GM13976 (cell line): ENCODE results near the gene U2AF2.

Experiments used
- DNase-seq: peaks from one replicate; pipeline ENCODE4 v3.0.0; 2012; ENCODE audit warnings: low spot score
- CTCF ChIP-seq: IDR thresholded peaks from 2 replicates; pipeline ENCODE4 v1.5.1; 2012; ENCODE audit warnings: borderline replicate concordance, mild to moderate bottlenecking; ENCODE audit not compliant: insufficient read depth; ENCODE audit errors: extremely low read depth, missing control alignments, control extremely low read depth
- in situ Hi-C: fragments of 300-500 bp; cut with MboI; formaldehyde crosslinking; loops from one replicate; pipeline ENCODE4 v1.12.0; 2022; ENCODE audit warnings: low sequenced_read_pairs, mixed read lengths, inconsistent platforms; ENCODE audit not compliant: unreplicated experiment

The U2AF2 gene

GRCh38 chr19:55611300-55611982 is 43.4 kb upstream of the U2AF2 start:
- TF ChIP-seq CTCF, result no peak
- in situ Hi-C loops, result no loop called here
- DNase-seq, result no peak

DNA sequence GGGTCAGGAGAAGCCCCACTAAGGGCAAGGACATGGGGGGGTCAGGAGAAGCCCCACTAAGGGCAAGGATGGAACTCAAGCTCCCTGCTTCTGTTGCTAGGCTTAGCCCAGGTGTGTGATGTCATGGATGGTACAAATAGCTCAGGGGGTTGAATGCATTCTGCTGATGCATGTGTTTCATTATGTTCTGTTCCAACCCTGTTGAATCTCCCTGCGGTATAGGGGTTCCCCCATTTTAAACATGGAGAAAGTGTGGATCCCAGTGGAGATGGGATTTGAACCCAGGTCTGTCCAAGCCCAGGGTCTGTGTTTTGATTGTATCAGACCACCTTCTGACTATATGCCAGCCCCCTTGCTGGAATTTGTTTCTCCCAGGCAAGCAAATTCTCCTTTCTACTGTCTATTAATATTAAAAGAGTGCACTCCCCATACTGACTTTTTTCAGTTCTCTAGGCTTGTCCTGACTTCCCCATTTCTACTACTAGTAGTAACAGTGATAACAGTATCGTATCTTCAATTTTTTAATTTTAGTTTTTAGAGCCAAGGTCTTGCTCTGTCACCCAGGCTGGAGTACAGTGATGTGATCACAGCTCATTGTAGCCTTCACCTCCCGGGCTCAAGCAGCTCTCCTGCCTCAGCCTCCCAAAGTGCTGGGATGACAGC is 42.7 kb upstream of the U2AF2 start:
- in situ Hi-C loops, result no loop called here
- no peak for DNase-seq
- TF ChIP-seq CTCF, result no peak

- DNase-seq, result no peak
- TF ChIP-seq CTCF, result no peak
- in situ Hi-C loops, result no loop called here
Observed at GRCh38 chr19:55613396-55613795, 41.4 kb upstream of the U2AF2 start.

DNA sequence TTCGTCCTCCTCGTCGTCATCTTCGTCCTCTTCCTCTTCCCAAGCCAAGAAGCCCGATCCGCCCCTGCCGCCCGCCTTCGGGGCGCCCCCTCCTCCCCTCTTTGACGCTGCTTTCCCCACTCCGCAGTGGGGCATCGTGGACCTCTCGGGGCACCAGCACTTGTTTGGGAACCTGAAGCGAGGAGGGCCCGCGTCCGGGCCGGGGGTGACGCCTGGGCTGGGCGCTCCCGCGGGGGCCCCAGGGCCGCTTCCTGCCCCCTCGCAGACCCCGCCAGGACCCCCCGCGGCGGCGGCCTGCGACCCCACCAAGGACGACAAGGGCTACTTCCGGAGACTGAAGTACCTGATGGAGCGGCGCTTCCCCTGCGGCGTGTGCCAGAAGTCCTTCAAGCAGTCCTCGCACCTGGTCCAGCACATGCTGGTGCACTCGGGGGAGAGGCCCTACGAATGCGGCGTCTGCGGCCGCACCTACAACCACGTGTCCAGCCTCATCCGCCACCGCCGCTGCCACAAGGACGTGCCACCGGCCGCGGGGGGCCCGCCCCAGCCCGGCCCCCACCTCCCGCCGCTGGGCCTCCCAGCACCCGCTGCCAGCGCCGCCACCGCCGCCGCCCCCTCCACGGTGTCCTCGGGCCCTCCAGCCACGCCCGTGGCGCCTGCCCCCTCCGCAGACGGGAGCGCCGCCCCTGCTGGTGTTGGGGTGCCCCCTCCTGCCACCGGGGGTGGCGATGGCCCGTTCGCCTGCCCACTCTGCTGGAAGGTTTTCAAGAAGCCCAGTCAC is 40.7 kb upstream of the U2AF2 start:
- TF ChIP-seq CTCF, result no peak
- DNase-seq, result no peak
- in situ Hi-C loops, result no loop called here

GRCh38 chr19:55614711-55615542 is 39.9 kb upstream of the U2AF2 start:
- DNase-seq, result no peak
- in situ Hi-C loops, result no loop called here
- TF ChIP-seq CTCF, result no peak

DNA sequence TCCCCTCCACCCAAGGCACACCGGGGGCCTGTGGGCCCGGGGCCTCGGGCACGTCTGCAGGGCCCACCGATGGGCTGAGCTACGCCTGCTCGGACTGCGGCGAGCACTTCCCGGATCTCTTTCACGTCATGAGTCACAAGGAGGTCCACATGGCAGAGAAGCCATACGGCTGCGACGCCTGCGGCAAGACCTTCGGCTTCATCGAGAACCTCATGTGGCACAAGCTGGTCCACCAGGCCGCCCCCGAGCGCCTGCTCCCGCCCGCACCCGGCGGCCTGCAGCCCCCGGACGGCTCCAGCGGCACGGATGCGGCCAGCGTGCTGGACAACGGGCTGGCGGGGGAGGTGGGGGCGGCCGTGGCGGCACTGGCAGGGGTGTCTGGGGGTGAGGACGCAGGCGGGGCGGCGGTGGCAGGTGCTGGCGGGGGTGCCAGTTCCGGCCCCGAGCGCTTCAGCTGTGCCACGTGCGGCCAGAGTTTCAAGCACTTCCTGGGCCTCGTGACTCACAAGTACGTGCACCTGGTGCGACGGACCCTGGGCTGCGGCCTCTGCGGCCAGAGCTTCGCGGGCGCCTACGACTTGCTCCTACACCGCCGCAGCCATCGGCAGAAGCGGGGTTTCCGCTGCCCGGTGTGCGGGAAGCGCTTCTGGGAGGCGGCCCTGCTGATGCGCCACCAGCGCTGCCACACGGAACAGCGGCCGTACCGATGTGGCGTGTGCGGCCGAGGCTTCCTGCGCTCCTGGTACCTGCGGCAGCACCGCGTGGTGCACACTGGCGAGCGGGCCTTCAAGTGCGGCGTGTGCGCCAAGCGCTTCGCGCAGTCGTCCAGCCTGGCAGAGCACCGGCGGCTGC is 39.1 kb upstream of the U2AF2 start:
- in situ Hi-C loops, result no loop called here
- no peak for TF ChIP-seq CTCF
- no peak for DNase-seq
